H1 (cell line): ENCODE data around the gene CBFA2T2. TPM values are rescaled to one million over a fixed set of nuclear protein-coding genes. Genes with fewer than 3 reads are reported as not detected.

Source experiments
- CTCF ChIA-PET: fragments of 300-600 bp; sonication (Branson Sonifier 250); formaldehyde crosslinking; loops from one replicate; lab custom pipeline; 2021; ENCODE audit not compliant: partially characterized antibody; lab: Charles Lee
- POLR2A ChIA-PET: fragments of 300-600 bp; sonication (Branson Sonifier 250); formaldehyde crosslinking; loops from one replicate; lab custom pipeline; 2021; ENCODE audit warnings: inconsistent platforms; ENCODE audit not compliant: partially characterized antibody; lab: Charles Lee
- DNase-seq, 2 experiments: peaks; one replicate each; pipeline versions ENCODE4 v3.0.0 to v3.0.0-alpha.2; 2010 to 2022; ENCODE audit warnings: low spot score in 2 of 2, low read depth in 1 of 2, mixed read lengths in 1 of 2
- FAIRE-seq: peaks from 2 replicates; lab custom pipeline; 2011; peaks lifted over from hg19 to GRCh38; lab: Jason Lieb, UNC
- H2AFZ ChIP-seq: 2 replicates; pipeline ENCODE4 v1.8.1; 2012; ENCODE audit warnings: low read length, inconsistent platforms
- H2AK5ac ChIP-seq: 2 replicates; pipeline ENCODE4 v1.6.1; 2013; ENCODE audit warnings: low read depth, low read length
- H2BK120ac ChIP-seq: replicated peaks from 2 replicates; pipeline ENCODE3; 2013; ENCODE audit warnings: low read depth, low read length, inconsistent platforms
- H2BK12ac ChIP-seq: 2 replicates; pipeline ENCODE4 v1.6.1; 2013; ENCODE audit warnings: low read depth, low read length
- H2BK15ac ChIP-seq: 2 replicates; pipeline ENCODE4 v1.6.1; 2013; ENCODE audit warnings: low read length
- H2BK20ac ChIP-seq: 2 replicates; pipeline ENCODE4 v1.6.1; 2013; ENCODE audit warnings: low read length
- H2BK5ac ChIP-seq: 2 replicates; pipeline ENCODE4 v1.6.1; 2013; ENCODE audit warnings: low read depth, low read length
- H3K14ac ChIP-seq: 2 replicates; pipeline ENCODE4 v1.6.1; 2013; ENCODE audit warnings: inconsistent platforms; ENCODE audit not compliant: insufficient read length
- H3K18ac ChIP-seq: 2 replicates; pipeline ENCODE4 v1.6.1; 2013; ENCODE audit warnings: low read length; ENCODE audit errors: extremely low read depth
- H3K23ac ChIP-seq: 2 replicates; pipeline ENCODE4 v1.6.1; 2013; ENCODE audit warnings: inconsistent platforms; ENCODE audit not compliant: insufficient read length
- H3K23me2 ChIP-seq: 2 replicates; pipeline ENCODE4 v1.6.1; 2013; ENCODE audit warnings: low read depth, low read length
- H3K27ac ChIP-seq: 2 replicates; pipeline ENCODE4 v1.6.1; 2011; ENCODE audit warnings: low read depth, low read length, inconsistent platforms
- H3K27me3 ChIP-seq, 4 experiments: replicated peaks in 1 of 4; 1 replicate in 1 of 4; 2 replicates in 3 of 4; pipeline versions ENCODE4 v1.6.1 to v1.8.1; 2011 to 2013; ENCODE audit warnings: low read length in 3 of 4, mild to moderate bottlenecking in 3 of 4, inconsistent platforms in 2 of 4, mixed read lengths in 2 of 4, moderate library complexity in 1 of 4; ENCODE audit not compliant: control insufficient read depth in 3 of 4, insufficient read depth in 3 of 4; ENCODE audit errors: extremely low read depth in 1 of 4
- H3K36me3 ChIP-seq, 4 experiments: 2 replicates each; pipeline versions ENCODE4 v1.6.1 to v1.8.1; 2011 to 2013; ENCODE audit warnings: mild to moderate bottlenecking in 4 of 4, low read length in 3 of 4, moderate library complexity in 2 of 4, control low read depth in 1 of 4, inconsistent platforms in 1 of 4; ENCODE audit not compliant: insufficient read depth in 4 of 4, control insufficient read depth in 2 of 4
- H3K4ac ChIP-seq: replicated peaks from 2 replicates; pipeline ENCODE3; 2013; ENCODE audit warnings: low read length, low read depth, mixed read lengths, inconsistent platforms; ENCODE audit not compliant: insufficient read length
- H3K4me1 ChIP-seq, 4 experiments: replicated peaks in 1 of 4; 1 replicate in 1 of 4; 2 replicates in 3 of 4; pipeline versions ENCODE4 v1.6.1 to v1.8.1; 2011 to 2013; ENCODE audit warnings: low read length in 3 of 4, inconsistent platforms in 2 of 4, mixed read lengths in 1 of 4; ENCODE audit not compliant: insufficient read depth in 4 of 4, control insufficient read depth in 3 of 4
- H3K4me2 ChIP-seq, 2 experiments: 2 replicates each; pipeline versions ENCODE4 v1.6.1 to v1.8.1; 2011 to 2013; ENCODE audit warnings: low read depth in 2 of 2, low read length in 2 of 2, control low read depth in 1 of 2, inconsistent platforms in 1 of 2, mild to moderate bottlenecking in 1 of 2; ENCODE audit not compliant: insufficient read depth in 1 of 2
- H3K4me3 ChIP-seq, 4 experiments: fragments of 200-600, 300-600 bp in 1 of 4; sonication (generic), shearing (Covaris generic), sonication (Bioruptor Twin) in 1 of 4; 2 replicates each; pipeline versions ENCODE4 v1.5.1 to v1.8.1; 2011 to 2016; ENCODE audit warnings: low read length in 4 of 4, low read depth in 3 of 4, control low read depth in 2 of 4, inconsistent platforms in 2 of 4, mild to moderate bottlenecking in 2 of 4, mixed read lengths in 1 of 4, moderate library complexity in 1 of 4; ENCODE audit not compliant: insufficient read depth in 2 of 4; ENCODE audit errors: extremely low read depth in 1 of 4
- H3K56ac ChIP-seq: replicated peaks from 2 replicates; pipeline ENCODE3; 2013; ENCODE audit warnings: low read depth, mild to moderate bottlenecking, mixed read lengths, low read length, inconsistent platforms; ENCODE audit not compliant: insufficient read length
- H3K79me1 ChIP-seq: 2 replicates; pipeline ENCODE4 v1.6.1; 2013; ENCODE audit warnings: low read depth, low read length, control low read depth
- H3K79me2 ChIP-seq, 2 experiments: 2 replicates each; pipeline versions ENCODE4 v1.6.1 to v1.8.1; 2012 to 2013; ENCODE audit warnings: low read length in 2 of 2, mild to moderate bottlenecking in 2 of 2, inconsistent platforms in 1 of 2; ENCODE audit not compliant: insufficient read depth in 2 of 2, control insufficient read depth in 1 of 2
- H3K9ac ChIP-seq, 4 experiments: replicated peaks in 1 of 4; 1 replicate in 1 of 4; 2 replicates in 3 of 4; pipeline versions ENCODE4 v1.6.1 to v1.8.1; 2011 to 2013; ENCODE audit warnings: low read depth in 3 of 4, low read length in 3 of 4, control low read depth in 2 of 4, mild to moderate bottlenecking in 2 of 4, moderate library complexity in 2 of 4, inconsistent platforms in 1 of 4; ENCODE audit errors: extremely low read depth in 1 of 4
- H3K9me3 ChIP-seq, 2 experiments: 2 replicates each; pipeline versions ENCODE4 v1.6.1 to v1.8.1; 2012 to 2013; ENCODE audit warnings: mild to moderate bottlenecking in 2 of 2, moderate library complexity in 2 of 2, control low read depth in 1 of 2, inconsistent platforms in 1 of 2, low read depth in 1 of 2, low read length in 1 of 2, mixed read lengths in 1 of 2; ENCODE audit not compliant: insufficient read depth in 2 of 2
- H4K20me1 ChIP-seq, 2 experiments: replicated peaks in 1 of 2; 2 replicates each; pipeline versions ENCODE3 to v1.8.1; 2011 to 2013; ENCODE audit warnings: inconsistent platforms in 2 of 2, low read length in 2 of 2, mild to moderate bottlenecking in 1 of 2; ENCODE audit not compliant: insufficient read depth in 2 of 2, control insufficient read depth in 1 of 2
- H4K5ac ChIP-seq: 2 replicates; pipeline ENCODE4 v1.6.1; 2013; ENCODE audit warnings: low read length, low read depth, mixed read lengths, inconsistent platforms; ENCODE audit not compliant: insufficient read length
- H4K8ac ChIP-seq: 2 replicates; pipeline ENCODE4 v1.8.0; 2013; ENCODE audit warnings: mild to moderate bottlenecking, moderate library complexity, low read length, inconsistent platforms; ENCODE audit not compliant: insufficient read depth; ENCODE audit errors: extremely low read depth
- H4K91ac ChIP-seq: replicated peaks from 2 replicates; pipeline ENCODE3; 2013; ENCODE audit warnings: low read length, mixed read lengths, inconsistent platforms; ENCODE audit not compliant: insufficient read length
- CREB1 ChIP-seq: IDR thresholded peaks from 2 replicates; pipeline ENCODE4 v1.6.1; 2012; ENCODE audit warnings: inconsistent platforms
- POLR2AphosphoS5 ChIP-seq: IDR thresholded peaks from 2 replicates; pipeline ENCODE4 v1.6.1; 2011; ENCODE audit warnings: low read depth, low read length
- SAP30 ChIP-seq: fragments of 300-600 bp; sonication (generic); IDR thresholded peaks from 2 replicates; pipeline ENCODE4 v1.7.1; 2012; ENCODE audit warnings: low read length, moderate library complexity, mild to moderate bottlenecking, inconsistent platforms; ENCODE audit not compliant: insufficient read depth, insufficient replicate concordance
- WGBS, 2 experiments: shearing (Covaris generic) in 1 of 2; methylation state at CpG; one replicate each; pipeline versions ENCODE4 v1.1.6 to v1.1.7; 2013 to 2015; ENCODE audit warnings: low lambda C conversion rate in 2 of 2, mixed read lengths in 2 of 2, inconsistent platforms in 1 of 2, low coverage in 1 of 2, missing lambda C conversion rate in 1 of 2; ENCODE audit not compliant: insufficient replicate concordance in 2 of 2, insufficient coverage in 1 of 2, insufficient read length in 1 of 2; ENCODE audit errors: extremely low coverage in 1 of 2, missing lambda C conversion rate in 1 of 2; 5-methylcytosine and 5-hydroxymethylcytosine counted together
- polyA plus RNA-seq, 7 experiments: library from polyadenylated mRNA; depleted of rRNA in 3 of 7; stranded (reverse) in 5 of 7; unstranded in 2 of 7; fragments of >200 nt in 5 of 7; fragments of 200-250 nt in 2 of 7; gene quantifications; 1 replicate in 5 of 7; 2 replicates in 1 of 7; 4 replicates in 1 of 7; pipeline versions ENCODE4 v1.2.1 to v1.2.3, GENCODE V29; 2011 to 2013; ENCODE audit warnings: missing spikeins in 2 of 7, mixed read lengths in 2 of 7
- total RNA-seq: library from RNA; stranded (reverse); fragmentation: NEBNext Ultra II Directional; extraction: Animal tissue kit (Norgen Biotek cat#: 25700); gene quantifications from 2 replicates; pipeline ENCODE4 v1.2.1, GENCODE V29; 2021

CBFA2T2 gene
- total and polyA plus RNA-seq, 2 of the 8 experiments (the other 6 are each of a cell fraction or from before 2014, with no cell fraction given), result 11.6 to 12.9 TPM

- DNase-seq (no peak), FAIRE-seq (no peak)
- 86% methylated on average over 7 of the region's 7 CpGs; no CpG with 5 or more reads in 1 of the 2 experiments for WGBS, 2 experiments
- no peak overlapping the region for H2BK120ac ChIP-seq
- no peak overlapping the region for H2BK12ac ChIP-seq
- no peaks in the 10 kb centered on the region for H3K36me3 ChIP-seq
- no peak overlapping the region for H2AFZ ChIP-seq
- no peak overlapping the region for H3K27ac ChIP-seq
- no peak overlapping the region for H3K23ac ChIP-seq
- no peak overlapping the region for H4K91ac ChIP-seq
- CTCF ChIA-PET, result interaction anchor here (0.7 to 1.5 kb wide), 4 partner anchors 51 to 665 kb away, joined by 3 read pairs; no protein-coding TSS in a partner anchor
- H3K79me2 ChIP-seq, result no peaks in the 10 kb centered on the region
- no peak overlapping the region for H4K5ac ChIP-seq
- H3K9ac ChIP-seq, result no peak overlapping the region
- H3K4me3 ChIP-seq, result no peak overlapping the region
- no peak overlapping the region for H2BK15ac ChIP-seq
- H2BK20ac ChIP-seq, result no peak overlapping the region
- peaks cover 4 to 6% of the 10 kb centered on the region in 2 experiments for H4K20me1 ChIP-seq
- no peak overlapping the region for H3K18ac ChIP-seq
- peaks cover 0 to 14% (median 10%) of the 10 kb centered on the region in 4 experiments; a peak in 4 of 7 replicates for H3K27me3 ChIP-seq
- H2AK5ac ChIP-seq, result no peak overlapping the region
- H2BK5ac ChIP-seq, result no peak overlapping the region
- H3K4me1 ChIP-seq, result peaks cover 0 to 12% (median 8%) of the 10 kb centered on the region in 4 experiments; a peak in 3 of 7 replicates
- no peak overlapping the region for H3K4ac ChIP-seq
- no peak overlapping the region for H3K56ac ChIP-seq
- H3K14ac ChIP-seq, result no peak overlapping the region
- H4K8ac ChIP-seq, result no peak overlapping the region
- no peaks in the 10 kb centered on the region for H3K23me2 ChIP-seq
- H3K9me3 ChIP-seq, result no peaks in the 10 kb centered on the region
- no peak overlapping the region for H3K4me2 ChIP-seq
- no peaks in the 10 kb centered on the region for H3K79me1 ChIP-seq
- POLR2A ChIA-PET, result interaction anchor here (1.2 kb wide), 1 partner anchor 10 kb away, joined by 3 read pairs; no protein-coding TSS in a partner anchor
- TF ChIP-seq POLR2AphosphoS5, result no peak
- no peak for TF ChIP-seq SAP30
- TF ChIP-seq CREB1, result no peak
These were observed 77.1 kb downstream of the CBFA2T2 start for GRCh38 chr20:33566781-33567603.
